SKM-1 (cell line): ENCODE measurements around the gene RARA.
"Not testable (repeated sequence)": the region's sequence is repeated elsewhere in the genome, so short reads cannot be mapped to it uniquely, and the experiment has no call there.

Source experiments
- DNase-seq: peaks from one replicate; lab custom pipeline; 2025; ENCODE audit not compliant: unreplicated experiment; lab: John Stamatoyannopoulos, UW

RARA gene

GRCh38 chr17:40297511-40297910, 11.5 kb upstream of the RARA start:
- no peak for DNase-seq

- DNase-seq: no peak
These were observed 10.3 kb upstream of the RARA start for GRCh38 chr17:40298726-40299125.

- DNase-seq: not testable (repeated sequence)
These were observed 9.7 kb upstream of the RARA start for GRCh38 chr17:40299159-40299757.

GRCh38 chr17:40301315-40301714, 7.7 kb upstream of the RARA start:
- no peak for DNase-seq

GRCh38 chr17:40303009-40303657, 5.8 kb upstream of the RARA start:
- peak; percentile 52 for DNase-seq

- no peak for DNase-seq
These were observed 5.0 kb upstream of the RARA start for GRCh38 chr17:40303708-40304551.

GRCh38 chr17:40304552-40304863, 4.5 kb upstream of the RARA start:
- not testable (repeated sequence) for DNase-seq

GRCh38 chr17:40304866-40305265, 4.1 kb upstream of the RARA start:
- DNase-seq: not testable (repeated sequence)

- DNase-seq: no peak
These were observed 2.6 kb upstream of the RARA start for GRCh38 chr17:40306395-40306794.

- DNase-seq: no peak
These were observed 1.8 kb upstream of the RARA start for GRCh38 chr17:40307001-40307730.

GRCh38 chr17:40307740-40308239, 1.2 kb upstream of the RARA start:
- no peak for DNase-seq

GRCh38 chr17:40309949-40310510, 1.1 kb downstream of the RARA start:
- no peak for DNase-seq

- DNase-seq: no peak
These were observed 2.0 kb downstream of the RARA start for GRCh38 chr17:40310882-40311391.

- no peak for DNase-seq
These were observed 2.6 kb downstream of the RARA start for GRCh38 chr17:40311575-40311974.

GRCh38 chr17:40312131-40312731, 3.3 kb downstream of the RARA start:
- DNase-seq: no peak

- no peak for DNase-seq
These were observed 4.1 kb downstream of the RARA start for GRCh38 chr17:40312893-40313667.

GRCh38 chr17:40313668-40314583, 4.9 kb downstream of the RARA start:
- DNase-seq: no peak

GRCh38 chr17:40314584-40314956, 5.6 kb downstream of the RARA start:
- DNase-seq: no peak

- no peak for DNase-seq
These were observed 6.2 kb downstream of the RARA start for GRCh38 chr17:40315206-40315605.
